Occipital lobe (tissue), 2 donors: ENCODE measurements around the gene IL17RB. TPM values are rescaled to one million over a fixed set of nuclear protein-coding genes. Genes with fewer than 3 reads are reported as not detected.

Experiments used
- DNase-seq: peaks from one replicate; lab custom pipeline; 2025; lab: John Stamatoyannopoulos, UW
- total RNA-seq: library from RNA; depleted of rRNA; stranded (reverse); fragments of >200 nt; gene quantifications from one replicate; pipeline ENCODE4 v1.2.3, GENCODE V29; 2014

IL17RB gene
- 2.2 TPM for total RNA-seq

GRCh38 chr3:53846134-53846850 is at the start of gene IL17RB, which contains the start of gene CHDH:
Gene IL17RB (plus strand): TSS chr3:53846568. CDS start chr3:53846589, 21 bp downstream.
Gene CHDH (minus strand): TSS chr3:53846419. CDS start chr3:53824008, 22,411 bp downstream.
- peak; percentile 60 for DNase-seq

- no peak for DNase-seq
Measured at GRCh38 chr3:53798144-53798543, 48.2 kb upstream of the IL17RB start.

GRCh38 chr3:53799338-53799865 is 47.0 kb upstream of the IL17RB start:
- no peak for DNase-seq

GRCh38 chr3:53800041-53800906 is 46.1 kb upstream of the IL17RB start:
- DNase-seq = no peak

- no peak for DNase-seq
Measured at GRCh38 chr3:53801319-53801718, 45.0 kb upstream of the IL17RB start.

GRCh38 chr3:53802256-53802880 is 44.0 kb upstream of the IL17RB start:
- no peak for DNase-seq

- DNase-seq = no peak
Measured at GRCh38 chr3:53803124-53803815, 43.1 kb upstream of the IL17RB start.

GRCh38 chr3:53803816-53804695 is 42.3 kb upstream of the IL17RB start:
- DNase-seq = no peak

GRCh38 chr3:53804697-53805462 is 41.5 kb upstream of the IL17RB start:
- DNase-seq = peak; percentile 37

GRCh38 chr3:53805463-53806159 is 40.8 kb upstream of the IL17RB start:
- no peak for DNase-seq

- peak; percentile 45 for DNase-seq
Measured at GRCh38 chr3:53806182-53807116, 39.9 kb upstream of the IL17RB start.

- no peak for DNase-seq
Measured at GRCh38 chr3:53807117-53807810, 39.1 kb upstream of the IL17RB start.

GRCh38 chr3:53808496-53808895 is 37.9 kb upstream of the IL17RB start:
- no peak for DNase-seq

- DNase-seq = no peak
Measured at GRCh38 chr3:53809267-53809666, 37.1 kb upstream of the IL17RB start.

- DNase-seq = peak; percentile 25
Measured at GRCh38 chr3:53809764-53810400, 36.5 kb upstream of the IL17RB start.

GRCh38 chr3:53811143-53811927 is 35.0 kb upstream of the IL17RB start:
- no peak for DNase-seq
